Putamen (tissue), 1 donor: Measurements from ENCODE around the gene BMPR2.
"Not testable (repeated sequence)": the region's sequence is repeated elsewhere in the genome, so short reads cannot be mapped to it uniquely, and the experiment has no call there.

ENCODE experiments used
- DNase-seq: peaks from one replicate; pipeline ENCODE4 v3.0.0-alpha.2; 2016; ENCODE audit warnings: low spot score

Gene BMPR2

DNA sequence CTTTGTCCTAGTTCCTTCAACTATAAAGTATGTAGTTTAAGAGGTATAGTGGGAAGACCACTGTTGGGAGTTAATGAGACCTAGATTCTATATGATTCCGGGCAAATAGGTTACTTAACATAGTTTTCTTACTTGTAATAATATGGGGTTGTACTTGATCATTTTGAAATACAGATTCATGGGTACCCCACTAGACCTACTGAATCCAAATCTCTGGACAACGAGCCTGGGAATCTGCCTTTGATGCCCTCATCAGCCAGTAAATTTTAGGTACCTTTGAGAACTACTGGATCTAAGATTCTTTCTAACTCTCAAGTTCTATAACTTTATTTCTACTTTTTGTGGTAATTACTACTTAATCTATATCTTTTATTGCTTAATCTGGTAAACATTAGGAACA lies 6.6 kb downstream of the BMPR2 start:
- DNase-seq = no peak

DNA sequence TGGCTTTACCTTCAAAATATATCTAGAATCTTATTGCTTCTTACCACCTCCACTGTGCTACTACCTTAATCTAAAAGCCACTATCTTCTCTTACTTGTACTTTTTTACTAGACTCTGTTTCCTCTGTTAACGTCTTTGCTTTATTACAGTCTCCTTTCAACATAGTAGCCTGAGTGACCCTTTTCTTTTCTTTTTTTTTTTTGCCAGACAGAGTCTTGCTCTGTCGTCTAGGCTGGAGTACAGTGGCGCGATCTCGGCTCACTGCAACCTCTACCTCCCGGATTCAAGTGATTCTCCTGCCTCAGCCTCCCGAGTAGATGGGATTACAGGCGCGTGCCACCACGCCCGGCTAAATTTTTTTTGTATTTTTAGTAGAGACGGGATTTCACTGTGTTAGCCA lies 10.4 kb downstream of the BMPR2 start:
- not testable (repeated sequence) for DNase-seq

DNA sequence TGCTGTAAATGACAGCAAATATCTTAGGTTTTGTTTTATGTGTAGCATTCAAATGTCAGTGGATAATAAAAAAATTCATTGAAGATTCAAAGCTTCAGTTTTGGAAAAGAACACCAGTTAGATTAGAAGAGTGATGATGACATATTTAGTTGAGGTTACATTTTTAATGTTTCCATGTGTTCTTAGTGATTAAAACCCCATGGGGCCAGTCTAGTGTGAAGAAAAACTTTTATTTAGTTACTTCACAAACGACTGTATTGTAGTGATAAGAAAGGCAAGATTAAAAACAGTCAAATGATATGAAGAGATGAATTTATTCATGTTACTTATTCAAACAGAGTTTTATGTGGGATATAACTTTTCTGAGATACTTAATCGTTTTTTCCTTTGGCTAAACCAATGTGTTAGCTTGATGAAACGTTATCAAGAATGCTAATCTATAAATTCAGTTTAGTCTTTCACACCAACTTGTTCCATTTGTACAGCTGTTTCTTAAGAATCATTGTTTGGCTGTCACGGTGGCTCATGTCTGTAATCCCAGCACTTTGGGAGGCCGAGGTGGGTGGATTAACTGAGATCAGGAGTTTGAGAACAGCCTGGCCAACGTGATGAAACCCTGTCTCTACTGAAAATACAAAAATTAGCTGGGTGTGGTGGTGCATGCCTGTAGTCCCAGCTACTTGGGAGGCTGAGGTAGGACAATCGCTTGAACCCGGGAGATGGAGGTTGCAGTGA lies 11.6 kb downstream of the BMPR2 start:
- no peak for DNase-seq

GRCh38 chr2:202400941-202401340 lies 24.8 kb downstream of the BMPR2 start:
- DNase-seq = peak; percentile 48

GRCh38 chr2:202405798-202406197 lies 29.7 kb downstream of the BMPR2 start:
- DNase-seq = no peak

- DNase-seq = no peak
Measured at GRCh38 chr2:202406445-202406978, 30.4 kb downstream of the BMPR2 start.

DNA sequence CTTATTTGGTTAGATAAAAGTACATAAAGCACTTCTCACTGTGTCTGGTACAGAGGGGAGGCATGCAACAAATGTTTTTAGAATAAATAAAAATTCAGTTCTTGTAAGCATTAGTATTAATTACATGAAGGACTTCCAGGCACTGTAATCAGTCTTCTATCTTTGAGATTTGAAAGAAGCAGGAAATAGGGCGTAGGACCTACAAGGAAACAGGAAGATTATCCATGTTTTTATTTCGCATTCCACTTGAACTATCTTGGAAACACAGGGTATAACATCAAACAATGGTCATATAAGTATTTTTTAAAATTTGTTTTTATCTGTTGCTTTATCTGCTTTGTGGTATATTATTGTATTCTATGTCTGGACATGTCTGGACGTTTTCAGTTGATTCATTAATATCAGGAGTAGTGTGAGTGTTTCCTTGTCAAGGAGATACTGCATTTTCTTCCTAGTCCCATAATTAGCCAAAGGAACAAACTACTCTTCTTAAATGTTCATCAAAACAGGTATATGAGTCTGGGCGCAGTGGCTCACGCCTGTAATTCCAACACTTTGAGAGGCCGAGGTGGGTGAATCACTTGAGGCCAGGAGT lies 32.5 kb downstream of the BMPR2 start:
- DNase-seq = no peak

DNA sequence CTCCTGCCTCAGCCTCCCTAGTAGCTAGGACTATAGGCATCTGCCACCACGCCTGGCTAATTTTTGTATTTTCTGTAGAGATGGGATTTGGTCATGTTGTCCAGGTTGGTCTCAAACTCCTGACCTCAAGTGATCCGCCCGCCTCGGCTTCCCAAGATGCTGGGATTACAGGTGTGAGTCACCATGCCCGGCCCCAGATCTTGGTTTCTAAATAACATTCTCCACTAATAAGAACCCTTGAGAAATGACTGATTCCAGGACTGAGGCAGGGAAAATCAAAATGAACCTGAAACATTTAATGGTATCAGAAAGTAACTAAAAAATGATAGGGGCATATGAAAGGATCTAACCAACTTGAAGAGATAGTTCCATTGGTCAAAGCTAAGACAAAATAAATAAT lies 34.0 kb downstream of the BMPR2 start:
- no peak for DNase-seq

DNA sequence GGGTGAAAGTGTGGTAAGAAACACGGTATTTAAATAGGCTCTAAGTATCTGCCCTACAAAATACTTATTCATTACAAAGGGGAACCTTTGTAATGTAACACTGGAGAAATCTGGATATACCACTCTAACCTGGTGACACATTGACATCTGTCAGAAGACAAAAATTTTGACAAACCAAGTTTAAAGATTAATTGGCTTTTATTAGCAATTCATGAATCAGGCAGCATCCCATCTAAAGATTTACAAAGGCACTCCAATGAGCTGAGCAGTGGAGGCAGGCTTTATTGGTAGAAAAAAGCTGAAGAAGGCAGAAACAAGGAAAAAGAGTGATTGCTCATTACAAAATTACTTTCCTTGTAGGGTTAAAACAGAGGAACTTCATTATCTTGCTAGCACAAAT lies 35.0 kb downstream of the BMPR2 start:
- no peak for DNase-seq

- DNase-seq = no peak
Measured at GRCh38 chr2:202418027-202418426, 41.9 kb downstream of the BMPR2 start.

GRCh38 chr2:202418511-202418910 lies 42.4 kb downstream of the BMPR2 start:
- DNase-seq = no peak

- DNase-seq = no peak
Measured at GRCh38 chr2:202423139-202423538, 47.0 kb downstream of the BMPR2 start.

DNA sequence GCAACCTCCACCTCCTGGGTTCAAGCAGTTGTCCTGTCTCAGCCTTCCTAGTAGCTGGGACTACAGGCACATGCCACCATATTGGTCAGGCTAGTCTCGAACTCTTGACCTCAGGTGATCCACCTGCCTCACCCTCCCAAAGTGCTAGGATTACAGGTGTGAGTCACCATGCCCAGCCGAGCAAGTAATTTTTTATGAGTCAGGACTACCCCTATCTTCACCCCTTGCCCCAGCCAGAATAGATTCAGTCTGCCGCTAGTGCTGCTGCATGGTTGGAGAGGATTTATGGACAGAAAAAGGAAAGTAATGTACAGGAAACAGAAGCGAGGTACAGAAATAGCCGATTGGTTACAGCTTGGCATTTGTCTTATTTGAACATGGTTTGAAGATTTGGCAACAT lies 48.9 kb downstream of the BMPR2 start:
- DNase-seq = no peak

DNA sequence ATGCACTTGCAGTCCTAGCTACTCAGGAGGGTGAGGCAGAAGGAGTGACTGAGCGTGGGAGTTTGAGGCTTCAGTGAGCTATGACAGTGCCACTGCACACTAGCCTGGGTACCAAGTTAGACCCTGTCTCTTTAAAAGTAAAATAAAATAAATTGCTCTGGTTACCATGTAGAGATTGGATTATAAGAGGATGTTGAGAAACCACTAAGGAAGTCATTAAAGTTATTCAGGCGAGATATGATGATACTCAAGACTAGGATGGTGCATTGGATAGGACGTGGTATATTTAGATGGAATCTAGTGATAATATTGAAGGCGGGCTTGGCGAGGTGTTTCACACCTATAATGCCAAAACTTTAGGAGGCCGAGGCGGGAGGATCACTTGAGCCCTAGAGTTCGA lies 50.6 kb downstream of the BMPR2 start:
- DNase-seq = no peak

DNA sequence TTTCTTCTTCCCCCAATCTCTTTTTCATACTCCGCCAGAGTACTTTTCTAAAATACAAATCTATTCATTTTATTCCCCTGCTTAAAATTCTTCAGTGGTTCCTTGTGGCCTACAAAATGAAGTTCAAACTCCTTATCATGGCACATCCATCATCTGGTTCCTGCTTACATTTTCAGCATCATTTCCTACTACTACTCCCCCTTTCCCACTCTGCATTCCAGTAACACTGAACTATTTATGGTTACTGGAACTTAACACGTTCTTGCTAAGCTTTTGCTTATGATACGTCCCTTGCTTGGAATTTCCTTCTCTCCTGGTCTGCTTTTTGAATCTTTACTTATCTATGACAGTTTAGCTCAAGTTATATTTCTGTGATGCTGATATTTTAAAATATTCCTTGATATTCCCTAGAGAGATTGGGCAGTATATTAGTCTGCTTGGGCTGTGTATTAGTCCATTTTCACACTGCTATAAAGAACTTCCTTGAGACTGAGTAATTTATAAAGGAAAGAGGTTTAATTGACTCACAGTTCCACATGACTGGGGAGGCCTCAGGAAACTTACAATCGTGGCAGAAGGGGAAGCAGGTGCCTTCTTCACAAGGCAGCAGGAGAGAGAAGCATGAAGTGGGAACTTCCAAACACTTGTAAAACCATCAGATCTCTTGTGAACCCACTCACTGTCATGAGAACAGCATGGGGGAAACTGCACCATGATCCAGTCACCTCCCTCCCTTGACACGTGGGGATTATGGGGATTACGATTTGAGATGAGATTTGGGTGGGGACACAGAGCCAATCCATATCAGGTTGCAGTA lies 53.2 kb downstream of the BMPR2 start:
- DNase-seq = no peak

GRCh38 chr2:202432776-202433175 lies 56.6 kb downstream of the BMPR2 start:
- DNase-seq = no peak

DNA sequence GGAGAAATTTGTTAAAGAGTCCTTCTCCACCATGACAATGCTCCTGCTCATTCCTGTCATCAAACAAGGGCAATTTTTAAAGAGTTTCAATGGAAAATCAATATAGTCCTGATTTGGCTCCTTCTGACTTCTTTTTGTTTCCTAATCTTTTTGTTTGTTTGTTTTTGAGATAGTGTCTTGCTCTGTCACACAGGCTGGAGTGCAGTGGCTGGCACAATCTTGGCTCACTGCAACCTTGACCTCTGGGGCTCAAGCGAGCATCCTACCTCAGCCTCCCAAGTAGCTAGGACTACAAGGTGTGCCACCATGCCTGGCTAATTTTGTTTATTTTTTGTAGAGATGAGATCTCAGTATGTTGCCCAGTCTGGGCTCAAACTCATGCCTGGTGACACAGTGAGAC lies 58.3 kb downstream of the BMPR2 start:
- DNase-seq = no peak

DNA sequence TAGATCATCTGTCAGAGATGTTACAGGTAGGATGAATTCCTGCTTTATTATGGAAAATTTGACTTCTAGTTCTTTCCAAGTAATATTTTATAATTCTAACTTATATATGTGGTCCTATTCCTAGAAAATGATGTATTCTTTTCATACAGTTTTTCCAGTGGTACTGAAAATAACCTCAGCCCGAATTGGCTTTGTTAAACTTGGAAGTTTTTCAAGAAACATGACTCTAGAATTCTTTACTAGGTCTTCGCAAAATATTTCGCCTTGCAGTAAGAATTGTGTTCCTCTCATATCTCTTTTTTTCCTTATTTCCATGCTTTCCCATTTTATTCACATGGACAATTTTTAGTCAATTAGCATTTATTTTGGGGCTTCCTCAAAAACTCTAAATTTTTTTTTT lies 60.5 kb downstream of the BMPR2 start:
- DNase-seq = no peak

- not testable (repeated sequence) for DNase-seq
Measured at GRCh38 chr2:202440117-202440516, 64.0 kb downstream of the BMPR2 start.

DNA sequence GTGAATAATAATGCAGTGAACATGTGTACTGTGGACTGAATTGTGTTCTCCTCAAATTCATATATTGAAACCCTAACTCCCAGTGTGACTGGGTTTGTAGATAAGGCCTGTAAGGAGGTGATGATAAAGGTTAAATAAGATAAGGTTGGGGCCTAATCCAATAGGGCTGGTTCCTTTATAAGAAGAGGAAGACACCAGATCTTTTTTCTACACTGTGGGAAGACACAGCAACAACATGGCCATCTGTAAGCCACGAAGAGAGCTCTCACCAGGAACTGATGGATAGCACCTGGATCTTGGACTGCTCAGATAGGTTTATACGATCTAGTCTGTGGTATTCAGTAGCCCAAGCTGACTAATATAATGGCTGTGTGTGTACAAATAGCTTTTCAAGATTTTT lies 66.8 kb downstream of the BMPR2 start:
- DNase-seq = no peak

- no peak for DNase-seq
Measured at GRCh38 chr2:202444000-202444399, 67.9 kb downstream of the BMPR2 start.

- no peak for DNase-seq
Measured at GRCh38 chr2:202449344-202449743, 73.2 kb downstream of the BMPR2 start.

DNA sequence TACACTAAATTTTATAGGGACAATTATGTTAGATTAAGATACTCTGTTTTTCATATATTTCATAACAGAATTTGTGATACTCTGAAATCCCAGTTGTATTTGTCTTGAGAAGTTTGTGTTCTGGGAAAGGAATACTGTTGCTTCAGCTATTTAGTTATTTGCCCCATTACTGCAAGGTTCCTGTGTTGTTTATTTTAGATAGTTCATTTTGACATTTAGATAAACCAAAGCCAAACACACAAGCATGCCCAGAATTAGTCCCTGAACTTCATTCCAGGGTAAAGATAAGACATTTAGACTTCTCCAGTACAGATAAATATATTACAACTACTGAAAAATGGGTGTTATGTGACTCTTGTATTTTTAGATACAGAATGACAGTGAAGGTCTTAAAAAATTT lies 74.7 kb downstream of the BMPR2 start:
- no peak for DNase-seq
